OCI-LY7 (cell line): Measurements from ENCODE around the gene PARM1. TPM values are rescaled to one million over a fixed set of nuclear protein-coding genes. Genes with fewer than 3 reads are reported as not detected.
A peak's percentile ranks its signal among the peaks of the same experiment; 100 is the strongest.

Experiments
- BruUV-seq: library from RNA; stranded (reverse); fragments of 400-500 nt; replicated peaks from 2 replicates; lab custom pipeline; 2021; lab: Mats Ljungman, UMichigan
- CTCF ChIA-PET: fragments of 300-600 bp; sonication (Branson Sonifier 250); formaldehyde crosslinking; loops from one replicate; lab custom pipeline; 2022; ENCODE audit warnings: antibody characterized with exemption; ENCODE audit not compliant: unreplicated experiment; lab: Charles Lee
- POLR2A ChIA-PET: fragments of 300-600 bp; sonication (Branson Sonifier 250); formaldehyde crosslinking; loops from one replicate; lab custom pipeline; 2022; ENCODE audit warnings: antibody characterized with exemption; lab: Charles Lee
- DNase-seq: peaks from one replicate; pipeline ENCODE4 v3.0.0-alpha.2; 2015; ENCODE audit warnings: low spot score
- H2AFZ ChIP-seq: fragments of 200-600 bp; sonication (generic), shearing (Covaris generic); 2 replicates; pipeline ENCODE4 v1.6.1; 2014; ENCODE audit warnings: mild to moderate bottlenecking, antibody characterized with exemption, low read length, moderate library complexity
- H3K27ac ChIP-seq: fragments of 200-600 bp; sonication (generic); 2 replicates; pipeline ENCODE4 v1.5.1; 2014; ENCODE audit warnings: mixed run types, low read depth, mild to moderate bottlenecking, moderate library complexity, low read length, inconsistent platforms; ENCODE audit not compliant: poor library complexity, severe bottlenecking
- H3K36me3 ChIP-seq: fragments of 200-600 bp; sonication (generic); 2 replicates; pipeline ENCODE4 v1.6.1; 2014; ENCODE audit warnings: mild to moderate bottlenecking, antibody characterized with exemption, low read length, moderate library complexity, mixed read lengths; ENCODE audit not compliant: insufficient read depth
- H3K4me1 ChIP-seq: fragments of 200-600 bp; sonication (generic); 2 replicates; pipeline ENCODE4 v1.5.1; 2014; ENCODE audit warnings: mild to moderate bottlenecking, low read length; ENCODE audit not compliant: insufficient read depth, poor library complexity, severe bottlenecking
- H3K4me2 ChIP-seq: fragments of 200-600 bp; sonication (generic); 2 replicates; pipeline ENCODE4 v1.6.1; 2014; ENCODE audit warnings: mild to moderate bottlenecking, low read length
- H3K4me3 ChIP-seq: fragments of 200-600 bp; sonication (generic); 2 replicates; pipeline ENCODE4 v1.5.1; 2014; ENCODE audit warnings: mild to moderate bottlenecking, low read depth, low read length; ENCODE audit not compliant: poor library complexity, severe bottlenecking
- H3K79me2 ChIP-seq: fragments of 200-600 bp; sonication (generic); 2 replicates; pipeline ENCODE4 v1.6.1; 2016; ENCODE audit warnings: low read depth, mild to moderate bottlenecking, low read length, moderate library complexity, mixed read lengths; ENCODE audit not compliant: insufficient read depth
- H3K9me2 ChIP-seq: fragments of 200-600 bp; sonication (generic); 2 replicates; pipeline ENCODE4 v1.6.1; 2016; ENCODE audit warnings: mild to moderate bottlenecking, low read length, mixed read lengths; ENCODE audit not compliant: insufficient read depth
- H3K9me3 ChIP-seq: fragments of 200-600 bp; sonication (generic); 2 replicates; pipeline ENCODE4 v1.6.1; 2014; ENCODE audit warnings: mild to moderate bottlenecking, mixed run types, low read length, mixed read lengths
- H4K20me1 ChIP-seq: fragments of 200-600 bp; sonication (generic); 2 replicates; pipeline ENCODE4 v1.6.1; 2014; ENCODE audit warnings: mild to moderate bottlenecking, antibody characterized with exemption, low read length, moderate library complexity, mixed read lengths; ENCODE audit not compliant: insufficient read depth
- EZH2phosphoT487 ChIP-seq: fragments of 200-600 bp; sonication (generic); IDR thresholded peaks from 2 replicates; pipeline ENCODE4 v1.6.1; 2018; ENCODE audit warnings: low read depth, borderline replicate concordance, mild to moderate bottlenecking, mixed run types, antibody characterized with exemption, low read length, moderate library complexity, mixed read lengths
- intact Hi-C: fragments of 100-400 bp; cut with micrococcal nuclease; formaldehyde crosslinking; loops from one replicate; pipeline ENCODE4 v1.10.0; 2022; ENCODE audit not compliant: unreplicated experiment
- total RNA-seq, 2 experiments: library from RNA; depleted of rRNA in 1 of 2; stranded (reverse); fragments of >200 nt in 1 of 2; shearing (Covaris generic) in 1 of 2; gene quantifications; 2 replicates each; pipeline ENCODE4 v1.2.3, GENCODE V29; 2014 to 2022
- TF ChIP-seq, protein P1 (sequence below): fragments of 200-600 bp; sonication (generic); conservative IDR thresholded peaks from 2 replicates; pipeline ENCODE4 v1.5.1; 2014; ENCODE audit warnings: mild to moderate bottlenecking, antibody characterized with exemption, low read length, moderate library complexity, mixed read lengths

PARM1 gene
- total RNA-seq, 2 experiments from 2014 or later, result not detected

DNA sequence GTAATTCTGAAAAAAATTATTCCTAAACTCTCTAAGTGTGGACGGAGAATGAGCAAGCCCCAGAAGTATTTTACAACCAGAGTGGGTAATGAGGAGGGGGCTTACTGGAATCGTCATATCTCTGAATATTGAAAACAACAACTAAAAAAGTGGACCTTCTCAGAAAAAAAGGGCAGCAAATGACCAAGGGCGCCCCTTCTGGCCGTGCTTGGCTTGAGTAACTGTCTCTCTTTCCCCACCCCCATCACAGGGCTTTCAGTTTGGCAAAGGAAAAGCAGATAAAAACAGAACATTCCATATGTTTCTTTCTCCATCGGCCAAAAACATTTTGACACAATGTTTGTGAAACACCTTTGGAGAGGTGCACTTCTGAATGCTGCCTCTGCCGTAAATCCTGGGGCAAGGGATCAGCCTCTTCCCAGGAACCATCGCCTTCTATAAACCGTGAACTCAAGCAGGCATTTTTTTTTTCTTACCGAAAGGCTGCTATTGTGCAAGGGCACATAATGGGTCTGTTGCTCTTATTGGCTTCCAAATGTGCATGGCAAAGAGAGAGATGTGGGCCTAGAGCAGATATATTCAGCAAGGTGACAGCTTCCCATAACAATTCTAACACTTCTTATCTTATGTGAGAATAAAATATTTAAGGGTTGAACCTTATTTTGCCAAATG is 115.4 kb downstream of the PARM1 start:
- Histone ChIP-seq H2AFZ (no peak overlapping the region), H3K9me2 (no peaks in the 10 kb centered on the region), H3K4me1 (no peaks in the 10 kb centered on the region), H3K79me2 (no peaks in the 10 kb centered on the region), H3K36me3 (no peaks in the 10 kb centered on the region), H3K4me2 (no peak overlapping the region), H3K9me3 (no peaks in the 10 kb centered on the region), H3K4me3 (no peak overlapping the region), H3K27ac (no peak overlapping the region), H4K20me1 (no peaks in the 10 kb centered on the region)
- intact Hi-C loops, result no loop called here
- CTCF ChIA-PET, result no interaction called here
- TF ChIP-seq EZH2phosphoT487, result no peak
- TF ChIP-seq, protein P1, sequence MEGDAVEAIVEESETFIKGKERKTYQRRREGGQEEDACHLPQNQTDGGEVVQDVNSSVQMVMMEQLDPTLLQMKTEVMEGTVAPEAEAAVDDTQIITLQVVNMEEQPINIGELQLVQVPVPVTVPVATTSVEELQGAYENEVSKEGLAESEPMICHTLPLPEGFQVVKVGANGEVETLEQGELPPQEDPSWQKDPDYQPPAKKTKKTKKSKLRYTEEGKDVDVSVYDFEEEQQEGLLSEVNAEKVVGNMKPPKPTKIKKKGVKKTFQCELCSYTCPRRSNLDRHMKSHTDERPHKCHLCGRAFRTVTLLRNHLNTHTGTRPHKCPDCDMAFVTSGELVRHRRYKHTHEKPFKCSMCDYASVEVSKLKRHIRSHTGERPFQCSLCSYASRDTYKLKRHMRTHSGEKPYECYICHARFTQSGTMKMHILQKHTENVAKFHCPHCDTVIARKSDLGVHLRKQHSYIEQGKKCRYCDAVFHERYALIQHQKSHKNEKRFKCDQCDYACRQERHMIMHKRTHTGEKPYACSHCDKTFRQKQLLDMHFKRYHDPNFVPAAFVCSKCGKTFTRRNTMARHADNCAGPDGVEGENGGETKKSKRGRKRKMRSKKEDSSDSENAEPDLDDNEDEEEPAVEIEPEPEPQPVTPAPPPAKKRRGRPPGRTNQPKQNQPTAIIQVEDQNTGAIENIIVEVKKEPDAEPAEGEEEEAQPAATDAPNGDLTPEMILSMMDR, result peak; percentile 44; the same call in 1 of the 2 replicates
- no peak for DNase-seq
- BruUV-seq, result no TSS peak
- POLR2A ChIA-PET, result no interaction called here

DNA sequence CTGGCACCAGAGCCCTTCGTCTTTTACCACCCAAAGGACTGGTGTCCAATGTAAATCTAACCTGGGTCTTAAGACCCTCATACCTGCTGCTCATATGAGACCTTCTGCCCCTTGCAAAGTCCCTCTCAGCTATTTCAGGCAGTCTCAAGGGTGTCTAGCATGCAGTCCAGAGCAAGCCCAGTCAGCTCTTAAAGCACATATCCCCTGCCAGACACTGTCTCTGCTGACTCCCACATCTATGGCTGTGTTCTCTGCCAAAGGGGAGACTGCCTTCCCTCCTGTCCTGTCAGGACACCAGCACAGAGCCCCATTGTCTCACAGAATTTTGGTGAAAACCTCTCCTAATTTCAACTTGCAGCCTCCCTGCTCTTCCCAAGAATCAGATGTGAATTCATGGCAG is 118.5 kb downstream of the PARM1 start:
- no peaks in the 10 kb centered on the region for H3K9me2 ChIP-seq
- no peaks in the 10 kb centered on the region for H3K4me1 ChIP-seq
- no peak overlapping the region for H3K4me2 ChIP-seq
- no peaks in the 10 kb centered on the region for H3K36me3 ChIP-seq
- intact Hi-C loops, result no loop called here
- ChIA-PET CTCF (no interaction called here), POLR2A (interaction anchor here (0.6 kb wide), 1 partner anchor 10 kb away, joined by 3 read pairs; no protein-coding TSS in a partner anchor)
- no peaks in the 10 kb centered on the region for H3K9me3 ChIP-seq
- H3K4me3 ChIP-seq, result no peak overlapping the region
- no peak overlapping the region for H3K27ac ChIP-seq
- no TSS peak for BruUV-seq
- H3K79me2 ChIP-seq, result no peaks in the 10 kb centered on the region
- TF ChIP-seq, protein P1, result no peak
- TF ChIP-seq EZH2phosphoT487, result no peak
- no peaks in the 10 kb centered on the region for H4K20me1 ChIP-seq
- H2AFZ ChIP-seq, result no peak overlapping the region
- no peak for DNase-seq

DNA sequence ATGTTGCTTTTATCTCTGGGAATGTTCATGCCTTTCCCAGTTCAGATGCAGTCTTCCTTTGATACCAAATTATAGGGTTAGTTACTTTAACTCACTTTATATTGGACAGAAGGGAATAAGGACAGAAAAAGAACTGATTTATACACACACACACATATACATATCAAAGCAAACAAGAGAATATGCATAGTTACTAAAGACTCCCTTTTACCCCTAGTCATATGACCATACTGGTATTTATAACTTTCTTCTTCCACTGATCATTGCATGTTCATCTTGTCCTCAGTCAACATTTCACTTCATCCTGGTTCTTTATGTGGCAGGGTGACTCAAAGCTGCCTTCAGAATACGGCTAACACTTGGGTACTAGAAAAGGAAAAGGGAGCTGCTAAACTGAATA is 120.4 kb downstream of the PARM1 start:
- TF ChIP-seq, protein P1, result no peak
- no peak for TF ChIP-seq EZH2phosphoT487
- Histone ChIP-seq H3K4me2 (no peak overlapping the region), H3K79me2 (no peaks in the 10 kb centered on the region), H3K36me3 (no peaks in the 10 kb centered on the region), H3K9me2 (no peaks in the 10 kb centered on the region), H2AFZ (no peak overlapping the region), H3K9me3 (no peaks in the 10 kb centered on the region), H4K20me1 (no peaks in the 10 kb centered on the region), H3K27ac (no peak overlapping the region), H3K4me3 (no peak overlapping the region), H3K4me1 (no peaks in the 10 kb centered on the region)
- no peak for DNase-seq
- intact Hi-C loops, result no loop called here
- no TSS peak for BruUV-seq
- POLR2A ChIA-PET, result no interaction called here
- CTCF ChIA-PET, result no interaction called here
